ENCODE measurements around the gene PHLDB2. TPM values are rescaled to one million over a fixed set of nuclear protein-coding genes. Genes with fewer than 3 reads are reported as not detected.

The PHLDB2 gene
- total RNA-seq, 2 donors from 2014 or later, result 25.9 to 26.4 TPM

DNA sequence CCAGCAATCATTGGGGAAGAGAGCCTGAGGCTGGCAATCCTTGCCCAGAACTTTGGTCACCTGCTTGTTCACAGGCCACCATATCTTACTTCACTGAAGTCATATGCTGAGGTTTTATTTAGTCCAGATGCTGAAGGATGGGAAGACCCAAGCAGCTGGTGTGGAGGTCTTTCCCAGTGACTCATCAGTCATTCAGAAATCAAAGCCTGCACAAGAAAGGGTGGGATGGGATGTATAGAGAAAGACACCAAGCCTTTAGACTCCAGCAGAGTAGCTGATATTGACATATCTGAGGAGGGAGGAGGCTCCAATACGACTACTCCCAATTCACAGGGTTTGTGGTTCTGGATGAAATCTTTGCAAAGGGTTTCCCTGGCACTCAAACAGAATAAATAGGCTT lies 13.0 kb upstream of the PHLDB2 start:
- Histone ChIP-seq H3K9me3 (no peaks in the 10 kb centered on the region), H3K36me3 (replicated peaks in 1 of 2; ENCODE audit: insufficient read depth in 1 of 2, low read depth in 2 of 2) (no peaks in the 10 kb centered on the region), H3K27me3 (no peaks in the 10 kb centered on the region), H3K4me3 (no peak overlapping the region), H3K27ac (no peak overlapping the region), H3K4me1 (no peaks in the 10 kb centered on the region)
- TF ChIP-seq, protein P1, sequence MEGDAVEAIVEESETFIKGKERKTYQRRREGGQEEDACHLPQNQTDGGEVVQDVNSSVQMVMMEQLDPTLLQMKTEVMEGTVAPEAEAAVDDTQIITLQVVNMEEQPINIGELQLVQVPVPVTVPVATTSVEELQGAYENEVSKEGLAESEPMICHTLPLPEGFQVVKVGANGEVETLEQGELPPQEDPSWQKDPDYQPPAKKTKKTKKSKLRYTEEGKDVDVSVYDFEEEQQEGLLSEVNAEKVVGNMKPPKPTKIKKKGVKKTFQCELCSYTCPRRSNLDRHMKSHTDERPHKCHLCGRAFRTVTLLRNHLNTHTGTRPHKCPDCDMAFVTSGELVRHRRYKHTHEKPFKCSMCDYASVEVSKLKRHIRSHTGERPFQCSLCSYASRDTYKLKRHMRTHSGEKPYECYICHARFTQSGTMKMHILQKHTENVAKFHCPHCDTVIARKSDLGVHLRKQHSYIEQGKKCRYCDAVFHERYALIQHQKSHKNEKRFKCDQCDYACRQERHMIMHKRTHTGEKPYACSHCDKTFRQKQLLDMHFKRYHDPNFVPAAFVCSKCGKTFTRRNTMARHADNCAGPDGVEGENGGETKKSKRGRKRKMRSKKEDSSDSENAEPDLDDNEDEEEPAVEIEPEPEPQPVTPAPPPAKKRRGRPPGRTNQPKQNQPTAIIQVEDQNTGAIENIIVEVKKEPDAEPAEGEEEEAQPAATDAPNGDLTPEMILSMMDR (IDR thresholded peaks at IDR 0.05), result no peak
- TF ChIP-seq POLR2A (IDR thresholded peaks at IDR 0.05), result no peak
- WGBS, 2 donors, result 71 to 83% methylated on average over 1 of the region's 1 CpG
- DNase-seq (no peak), ATAC-seq (no peak)
- intact Hi-C loops (cut with DNase I), result no loop called here

DNA sequence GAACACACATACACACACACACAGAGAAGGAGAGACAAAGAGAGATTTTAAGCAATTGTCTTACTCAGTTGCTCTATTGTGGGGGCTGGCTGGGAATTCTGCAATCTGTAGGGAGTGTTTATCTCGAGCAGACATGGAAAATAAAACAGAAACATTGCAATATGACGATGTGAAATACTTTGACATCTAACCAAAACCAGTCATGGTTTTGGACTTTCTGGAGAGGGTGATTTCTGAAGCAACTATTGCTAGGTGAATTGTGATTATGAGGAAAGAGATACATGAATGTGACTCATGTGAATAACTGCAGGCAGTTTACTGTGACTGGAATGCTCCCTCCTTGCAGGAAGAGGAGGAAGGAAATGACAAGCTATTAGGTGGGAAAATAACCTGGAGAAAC lies 12.3 kb upstream of the PHLDB2 start:
- Histone ChIP-seq H3K27ac (no peak overlapping the region), H3K27me3 (no peaks in the 10 kb centered on the region), H3K4me1 (no peaks in the 10 kb centered on the region), H3K9me3 (no peaks in the 10 kb centered on the region), H3K4me3 (no peak overlapping the region), H3K36me3 (replicated peaks in 1 of 2; ENCODE audit: insufficient read depth in 1 of 2, low read depth in 2 of 2) (no peaks in the 10 kb centered on the region)
- intact Hi-C loops (cut with DNase I), result no loop called here
- DNase-seq (no peak), ATAC-seq (peak; percentile 59)
- WGBS, 2 donors, result 18 to 22% methylated on average over 2 of the region's 2 CpGs
- TF ChIP-seq, protein P1 (IDR thresholded peaks at IDR 0.05), result no peak
- TF ChIP-seq POLR2A (IDR thresholded peaks at IDR 0.05), result no peak

DNA sequence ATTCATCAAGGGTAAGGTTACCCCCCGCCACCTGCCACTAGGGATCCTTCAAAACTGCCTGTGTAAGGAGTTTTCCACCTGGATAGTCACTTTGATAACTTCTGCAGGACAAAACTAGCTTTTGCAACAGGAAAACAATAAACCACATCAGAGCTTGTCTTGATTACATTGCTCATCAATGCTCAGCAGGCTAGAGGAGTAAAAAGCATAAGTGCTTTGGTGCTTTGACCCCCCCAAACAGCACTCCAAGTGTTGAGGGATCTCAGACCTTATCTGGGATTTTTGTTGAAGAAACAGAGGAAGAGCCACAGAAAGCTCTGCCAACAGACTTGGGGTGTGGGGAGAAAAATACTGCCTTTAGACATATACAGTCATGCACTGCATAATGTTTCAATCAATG lies 10.8 kb upstream of the PHLDB2 start:
- H3K4me1 ChIP-seq, result no peaks in the 10 kb centered on the region
- intact Hi-C loops (cut with DNase I), result no loop called here
- H3K27ac ChIP-seq, result no peak overlapping the region
- DNase-seq (no peak), ATAC-seq (no peak)
- no peaks in the 10 kb centered on the region for H3K9me3 ChIP-seq
- no peaks in the 10 kb centered on the region for H3K36me3 ChIP-seq (replicated peaks in 1 of 2; ENCODE audit: insufficient read depth in 1 of 2, low read depth in 2 of 2)
- H3K27me3 ChIP-seq, result no peaks in the 10 kb centered on the region
- no peak overlapping the region for H3K4me3 ChIP-seq
- TF ChIP-seq POLR2A (IDR thresholded peaks at IDR 0.05), result no peak
- TF ChIP-seq, protein P1 (IDR thresholded peaks at IDR 0.05), result no peak
- 88 to 100% methylated on average over 1 of the region's 1 CpG for WGBS, 2 donors

DNA sequence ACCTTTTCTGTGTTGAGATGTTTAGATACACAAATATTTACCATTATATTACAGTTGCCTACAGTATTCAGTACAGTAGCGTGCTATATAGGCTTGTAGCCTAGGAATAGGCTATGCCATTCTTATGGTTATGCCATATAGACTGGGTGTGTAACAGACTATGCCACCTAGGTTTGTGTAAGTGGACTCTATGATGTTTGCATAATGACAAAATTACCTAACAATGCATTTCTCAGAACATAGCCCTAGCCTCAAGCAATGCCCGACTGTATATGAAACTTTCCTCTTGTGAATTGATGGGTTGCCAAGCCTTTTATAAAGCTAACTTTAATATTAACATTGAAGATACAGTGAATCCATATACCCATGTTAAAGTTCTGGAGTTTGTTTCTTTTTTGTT lies 10.3 kb upstream of the PHLDB2 start:
- no peaks in the 10 kb centered on the region for H3K27me3 ChIP-seq
- H3K9me3 ChIP-seq, result no peaks in the 10 kb centered on the region
- 48% methylated on average over 2 of the region's 2 CpGs for WGBS, 2 donors
- DNase-seq (no peak), ATAC-seq (no peak)
- TF ChIP-seq, protein P1 (IDR thresholded peaks at IDR 0.05), result no peak
- TF ChIP-seq POLR2A (IDR thresholded peaks at IDR 0.05), result no peak
- no peak overlapping the region for H3K27ac ChIP-seq
- intact Hi-C loops (cut with DNase I), result no loop called here
- H3K4me1 ChIP-seq, result no peaks in the 10 kb centered on the region
- H3K4me3 ChIP-seq, result no peak overlapping the region
- H3K36me3 ChIP-seq (replicated peaks in 1 of 2; ENCODE audit: insufficient read depth in 1 of 2, low read depth in 2 of 2), result no peaks in the 10 kb centered on the region

DNA sequence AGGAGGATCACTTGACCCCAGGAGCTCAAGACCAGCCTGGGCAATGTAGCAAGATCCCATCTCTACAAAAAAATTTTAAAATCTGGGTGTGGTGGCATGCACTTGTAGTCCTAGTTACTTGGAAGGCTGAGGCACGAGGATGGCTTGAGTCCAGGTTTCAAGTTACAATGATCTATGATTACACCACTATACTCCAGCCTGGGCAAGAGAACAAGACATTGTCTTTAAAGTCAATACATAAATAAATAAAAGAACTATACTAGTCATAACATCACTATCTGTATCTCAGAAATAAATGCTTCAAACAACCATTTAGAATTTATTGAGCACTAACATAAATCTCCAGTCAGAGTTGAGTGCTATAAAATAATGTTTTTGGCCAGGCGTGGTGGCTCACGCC lies 8.5 kb upstream of the PHLDB2 start:
- Histone ChIP-seq H3K4me3 (no peak overlapping the region), H3K4me1 (no peaks in the 10 kb centered on the region), H3K27ac (no peak overlapping the region), H3K9me3 (no peaks in the 10 kb centered on the region), H3K27me3 (no peaks in the 10 kb centered on the region), H3K36me3 (replicated peaks in 1 of 2; ENCODE audit: insufficient read depth in 1 of 2, low read depth in 2 of 2) (no peaks in the 10 kb centered on the region)
- DNase-seq (no peak), ATAC-seq (no peak)
- 89 to 91% methylated on average over 3 of the region's 3 CpGs for WGBS, 2 donors
- intact Hi-C loops (cut with DNase I), result loop anchor here (10.0 kb wide), 1 partner anchor 126 kb away; no protein-coding TSS in a partner anchor
- no peak for TF ChIP-seq POLR2A (IDR thresholded peaks at IDR 0.05)
- TF ChIP-seq, protein P1 (IDR thresholded peaks at IDR 0.05), result no peak

Data from body of pancreas (tissue), 4 donors.